ENCODE measurements around the gene TACSTD2. TPM values are rescaled to one million over a fixed set of nuclear protein-coding genes. Genes with fewer than 3 reads are reported as not detected.

TACSTD2 gene
- total and polyA plus RNA-seq, 9 donors: 0.35 to 132 (median 4.9) TPM

DNA sequence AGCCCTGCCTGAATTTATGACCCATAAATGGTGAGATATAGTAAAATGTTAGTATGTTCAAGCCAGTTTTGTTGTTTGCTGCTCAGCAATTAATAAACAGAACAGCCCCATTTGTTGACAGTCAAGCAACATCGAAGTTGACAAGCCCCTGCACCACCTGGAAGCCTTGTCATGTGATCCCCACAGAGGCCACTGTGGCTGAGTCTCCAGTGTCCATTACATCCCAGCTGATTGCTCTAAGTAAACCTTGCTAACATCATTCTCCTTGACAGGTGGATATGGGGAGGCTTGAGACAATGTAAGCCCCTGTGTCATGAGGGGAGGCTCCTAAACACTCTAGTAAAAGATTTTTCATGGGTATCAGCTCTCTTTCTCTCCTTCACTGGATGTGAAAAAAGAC lies 17.5 kb upstream of the TACSTD2 start:
- H3K4me3 ChIP-seq: no peak overlapping the region
- TF ChIP-seq, protein P1, sequence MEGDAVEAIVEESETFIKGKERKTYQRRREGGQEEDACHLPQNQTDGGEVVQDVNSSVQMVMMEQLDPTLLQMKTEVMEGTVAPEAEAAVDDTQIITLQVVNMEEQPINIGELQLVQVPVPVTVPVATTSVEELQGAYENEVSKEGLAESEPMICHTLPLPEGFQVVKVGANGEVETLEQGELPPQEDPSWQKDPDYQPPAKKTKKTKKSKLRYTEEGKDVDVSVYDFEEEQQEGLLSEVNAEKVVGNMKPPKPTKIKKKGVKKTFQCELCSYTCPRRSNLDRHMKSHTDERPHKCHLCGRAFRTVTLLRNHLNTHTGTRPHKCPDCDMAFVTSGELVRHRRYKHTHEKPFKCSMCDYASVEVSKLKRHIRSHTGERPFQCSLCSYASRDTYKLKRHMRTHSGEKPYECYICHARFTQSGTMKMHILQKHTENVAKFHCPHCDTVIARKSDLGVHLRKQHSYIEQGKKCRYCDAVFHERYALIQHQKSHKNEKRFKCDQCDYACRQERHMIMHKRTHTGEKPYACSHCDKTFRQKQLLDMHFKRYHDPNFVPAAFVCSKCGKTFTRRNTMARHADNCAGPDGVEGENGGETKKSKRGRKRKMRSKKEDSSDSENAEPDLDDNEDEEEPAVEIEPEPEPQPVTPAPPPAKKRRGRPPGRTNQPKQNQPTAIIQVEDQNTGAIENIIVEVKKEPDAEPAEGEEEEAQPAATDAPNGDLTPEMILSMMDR (IDR thresholded peaks at IDR 0.05): no peak
- TF ChIP-seq POLR2A (IDR thresholded peaks at IDR 0.05) (no peak), EP300 (IDR thresholded peaks at IDR 0.05) (no peak)
- no peaks in the 10 kb centered on the region for H3K27me3 ChIP-seq
- H3K9me3 ChIP-seq: no peaks in the 10 kb centered on the region
- H3K27ac ChIP-seq: no peak overlapping the region
- no peak for DNase-seq
- H3K36me3 ChIP-seq: no peaks in the 10 kb centered on the region
- intact Hi-C loops (cut with DNase I): no loop called here
- 78 to 94% (median 90%) methylated on average over 1 of the region's 1 CpG for WGBS, 3 donors
- H3K4me1 ChIP-seq (ENCODE audit: insufficient read depth): peaks cover 3% of the 10 kb centered on the region

DNA sequence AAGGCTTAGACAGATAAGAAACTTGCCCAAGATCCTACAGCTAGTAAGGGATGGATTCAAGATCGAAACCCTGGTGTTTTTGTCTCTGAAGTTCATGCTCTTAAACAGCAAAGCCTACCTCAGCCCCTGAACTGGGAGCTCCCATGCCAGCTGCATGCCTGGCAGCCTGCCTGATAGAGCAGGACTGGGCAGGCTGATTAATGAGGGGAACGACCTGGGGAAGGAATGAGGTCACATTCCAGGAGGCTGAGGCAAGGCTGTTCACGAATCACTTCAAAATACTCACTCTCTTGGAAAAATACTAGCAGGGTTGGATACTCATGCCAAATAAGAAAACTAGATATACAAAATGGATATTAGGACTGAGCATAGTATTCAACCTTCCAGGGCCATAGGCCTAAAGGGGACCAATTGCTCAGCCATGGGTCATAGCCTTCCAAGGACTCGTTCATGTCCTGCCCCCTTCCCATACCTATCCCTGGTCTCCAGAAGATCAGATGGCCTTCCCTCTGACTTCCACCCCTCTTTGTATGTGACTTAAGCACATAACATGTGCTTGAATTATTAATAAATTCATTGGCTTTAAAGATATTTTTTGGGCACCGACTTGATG lies 15.6 kb upstream of the TACSTD2 start:
- intact Hi-C loops (cut with DNase I): no loop called here
- no peaks in the 10 kb centered on the region for H3K27me3 ChIP-seq
- TF ChIP-seq POLR2A (IDR thresholded peaks at IDR 0.05): no peak
- H3K36me3 ChIP-seq: no peaks in the 10 kb centered on the region
- no peak overlapping the region for H3K27ac ChIP-seq
- H3K9me3 ChIP-seq: no peaks in the 10 kb centered on the region
- peak; percentile 42 to 78 (median 66) for DNase-seq
- peaks cover 3% of the 10 kb centered on the region for H3K4me1 ChIP-seq (ENCODE audit: insufficient read depth)
- 24 to 35% (median 28%) methylated on average over 5 of the region's 5 CpGs for WGBS, 3 donors
- H3K4me3 ChIP-seq: no peak overlapping the region

DNA sequence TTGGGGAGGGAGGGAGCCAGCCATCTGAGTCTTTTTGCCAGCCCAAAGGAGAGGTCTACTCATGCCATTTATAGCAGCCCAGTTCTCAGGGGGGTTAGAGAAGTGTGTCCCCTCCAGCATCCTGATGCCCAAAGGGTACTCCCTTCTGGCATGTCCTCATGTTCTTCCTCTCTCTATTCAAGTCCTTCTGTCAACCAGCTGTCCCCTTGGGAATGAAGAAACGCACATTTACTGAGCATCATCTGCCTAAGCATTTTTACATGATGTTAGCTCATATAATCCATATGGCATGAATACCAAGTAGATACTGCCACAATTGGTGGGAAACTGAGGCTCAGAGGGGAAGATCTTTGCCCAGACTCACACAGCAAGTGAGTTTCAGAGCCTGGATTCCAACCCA lies 14.8 kb upstream of the TACSTD2 start:
- Histone ChIP-seq H3K4me3 (no peak overlapping the region), H3K36me3 (no peaks in the 10 kb centered on the region), H3K9me3 (no peaks in the 10 kb centered on the region), H3K27ac (no peak overlapping the region), H3K4me1 (ENCODE audit: insufficient read depth) (peaks cover 3% of the 10 kb centered on the region), H3K27me3 (no peaks in the 10 kb centered on the region)
- intact Hi-C loops (cut with DNase I): no loop called here
- TF ChIP-seq POLR2A (IDR thresholded peaks at IDR 0.05): no peak
- TF ChIP-seq, protein P1 (IDR thresholded peaks at IDR 0.05): no peak
- no peak for TF ChIP-seq EP300 (IDR thresholded peaks at IDR 0.05)
- WGBS, 3 donors: 83 to 93% (median 84%) methylated on average over 1 of the region's 1 CpG
- DNase-seq: no peak

DNA sequence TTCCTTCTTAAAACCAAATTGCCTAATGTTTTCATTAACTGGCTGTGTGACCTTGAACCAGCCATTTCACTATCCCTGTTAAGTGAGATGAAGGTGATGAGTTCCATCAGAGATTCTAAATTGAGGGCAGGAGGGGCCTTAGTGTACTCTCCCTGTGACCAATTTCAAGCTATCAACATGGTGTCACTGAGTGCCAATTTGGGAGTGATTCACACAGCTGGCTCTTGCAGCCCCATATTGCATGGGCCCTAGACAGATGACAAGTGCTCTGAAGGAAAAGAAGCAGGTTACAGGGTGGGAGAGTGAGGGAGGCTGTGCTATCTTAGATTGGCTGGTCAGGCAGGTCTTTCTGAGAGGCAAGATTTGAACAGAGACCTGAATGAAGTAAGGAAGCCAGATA lies 13.0 kb upstream of the TACSTD2 start:
- Histone ChIP-seq H3K9me3 (no peaks in the 10 kb centered on the region), H3K27me3 (no peaks in the 10 kb centered on the region), H3K4me1 (ENCODE audit: insufficient read depth) (peaks cover 6% of the 10 kb centered on the region), H3K36me3 (no peaks in the 10 kb centered on the region), H3K4me3 (no peak overlapping the region), H3K27ac (no peak overlapping the region)
- intact Hi-C loops (cut with DNase I): no loop called here
- TF ChIP-seq POLR2A (IDR thresholded peaks at IDR 0.05): no peak
- TF ChIP-seq EP300 (IDR thresholded peaks at IDR 0.05): no peak
- TF ChIP-seq, protein P1 (IDR thresholded peaks at IDR 0.05): no peak
- DNase-seq: no peak

DNA sequence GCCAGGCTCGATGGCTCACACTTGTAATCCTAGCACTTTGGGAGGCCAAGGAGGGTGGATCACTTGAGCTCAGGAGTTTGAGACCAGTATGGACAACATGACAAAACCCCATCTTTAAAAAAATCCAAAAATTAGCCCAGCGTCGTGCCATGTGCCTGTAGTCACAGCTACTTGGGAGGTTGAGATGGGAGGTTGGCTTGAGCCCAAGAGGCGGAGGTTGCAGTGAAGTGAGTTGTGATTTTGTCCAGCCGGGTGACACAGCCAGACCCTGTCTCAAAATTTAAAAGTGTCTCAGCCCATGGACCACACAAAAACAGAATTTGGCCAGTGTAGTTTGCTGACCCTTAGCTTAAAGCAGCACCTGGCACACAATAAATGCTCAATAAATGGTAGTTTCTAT lies 11.3 kb upstream of the TACSTD2 start:
- Histone ChIP-seq H3K9me3 (no peaks in the 10 kb centered on the region), H3K4me3 (no peak overlapping the region), H3K36me3 (no peaks in the 10 kb centered on the region), H3K4me1 (ENCODE audit: insufficient read depth) (peaks cover 16% of the 10 kb centered on the region), H3K27ac (no peak overlapping the region), H3K27me3 (no peaks in the 10 kb centered on the region)
- intact Hi-C loops (cut with DNase I): no loop called here
- TF ChIP-seq POLR2A (IDR thresholded peaks at IDR 0.05) (no peak), EP300 (IDR thresholded peaks at IDR 0.05) (no peak)
- TF ChIP-seq, protein P1 (IDR thresholded peaks at IDR 0.05): no peak
- WGBS, 3 donors: 64 to 77% (median 70%) methylated on average over 5 of the region's 5 CpGs
- no peak for DNase-seq

All from ovary (tissue), 9 donors.